AG08396 (cell line): ENCODE data around the gene ASZ1.
"Not testable (repeated sequence)": the region's sequence is repeated elsewhere in the genome, so short reads cannot be mapped to it uniquely, and the experiment has no call there.

Source experiments
- DNase-seq: peaks from one replicate; pipeline ENCODE4 v3.0.0; 2012; ENCODE audit warnings: low spot score, mixed read lengths

ASZ1 gene

GRCh38 chr7:117427258-117427701, at the start of gene ASZ1:
Gene ASZ1 (minus strand): TSS chr7:117427493. CDS start chr7:117427460, 33 bp downstream.
- DNase-seq = no peak

GRCh38 chr7:117476557-117477215, 49.4 kb upstream of the ASZ1 start:
- DNase-seq = no peak

GRCh38 chr7:117472335-117472734, 45.0 kb upstream of the ASZ1 start:
- DNase-seq = no peak

- DNase-seq = no peak
Measured at GRCh38 chr7:117470777-117471176, 43.5 kb upstream of the ASZ1 start.

GRCh38 chr7:117468174-117468573, 40.9 kb upstream of the ASZ1 start:
- DNase-seq = no peak

- DNase-seq = not testable (repeated sequence)
Measured at GRCh38 chr7:117460815-117461214, 33.5 kb upstream of the ASZ1 start.

GRCh38 chr7:117459735-117460134, 32.4 kb upstream of the ASZ1 start:
- no peak for DNase-seq

- DNase-seq = peak; percentile 12
Measured at GRCh38 chr7:117458977-117459583, 31.8 kb upstream of the ASZ1 start.

GRCh38 chr7:117448655-117449054, 21.4 kb upstream of the ASZ1 start:
- no peak for DNase-seq

GRCh38 chr7:117446220-117446815, 19.0 kb upstream of the ASZ1 start:
- DNase-seq = no peak

- no peak for DNase-seq
Measured at GRCh38 chr7:117445206-117445605, 17.9 kb upstream of the ASZ1 start.

GRCh38 chr7:117444646-117445045, 17.4 kb upstream of the ASZ1 start:
- DNase-seq = no peak

GRCh38 chr7:117435475-117436043, 8.3 kb upstream of the ASZ1 start:
- no peak for DNase-seq

- no peak for DNase-seq
Measured at GRCh38 chr7:117424090-117424829, 3.0 kb downstream of the ASZ1 start.

- not testable (repeated sequence) for DNase-seq
Measured at GRCh38 chr7:117414591-117414990, 12.7 kb downstream of the ASZ1 start.

GRCh38 chr7:117412946-117413559, 14.2 kb downstream of the ASZ1 start:
- DNase-seq = no peak

- DNase-seq = no peak
Measured at GRCh38 chr7:117412390-117412789, 14.9 kb downstream of the ASZ1 start.

GRCh38 chr7:117411539-117411938, 15.8 kb downstream of the ASZ1 start:
- DNase-seq = no peak

- DNase-seq = no peak
Measured at GRCh38 chr7:117408831-117409230, 18.5 kb downstream of the ASZ1 start.

GRCh38 chr7:117405519-117405918, 21.8 kb downstream of the ASZ1 start:
- no peak for DNase-seq

GRCh38 chr7:117403737-117404136, 23.6 kb downstream of the ASZ1 start:
- no peak for DNase-seq

GRCh38 chr7:117402109-117402508, 25.2 kb downstream of the ASZ1 start:
- peak; percentile 12 for DNase-seq
